ENCODE measurements around the gene GKAP1.
"Not testable (repeated sequence)": the region's sequence is repeated elsewhere in the genome, so short reads cannot be mapped to it uniquely, and the experiment has no call there.

DNA sequence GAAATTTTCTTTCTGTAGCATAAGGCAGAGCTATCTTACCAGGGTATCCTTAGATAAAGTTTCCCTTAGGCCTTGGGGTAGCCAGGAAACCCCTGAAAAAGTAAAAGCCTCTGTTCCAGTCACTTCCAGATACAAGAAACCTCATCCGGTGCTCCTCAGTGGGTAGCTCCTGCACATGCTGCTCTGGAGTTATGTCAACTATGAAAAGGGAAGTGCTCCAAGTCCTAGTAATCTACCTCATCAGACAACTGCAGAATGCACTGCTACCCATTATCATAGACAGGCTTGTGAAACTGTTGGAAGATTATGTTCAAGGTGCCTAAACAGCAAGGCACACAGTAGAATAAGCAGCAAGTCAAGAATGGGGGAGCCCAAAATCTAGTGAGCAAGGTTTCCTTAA is 8.4 kb downstream of the GKAP1 start:
- TF ChIP-seq, protein P1, sequence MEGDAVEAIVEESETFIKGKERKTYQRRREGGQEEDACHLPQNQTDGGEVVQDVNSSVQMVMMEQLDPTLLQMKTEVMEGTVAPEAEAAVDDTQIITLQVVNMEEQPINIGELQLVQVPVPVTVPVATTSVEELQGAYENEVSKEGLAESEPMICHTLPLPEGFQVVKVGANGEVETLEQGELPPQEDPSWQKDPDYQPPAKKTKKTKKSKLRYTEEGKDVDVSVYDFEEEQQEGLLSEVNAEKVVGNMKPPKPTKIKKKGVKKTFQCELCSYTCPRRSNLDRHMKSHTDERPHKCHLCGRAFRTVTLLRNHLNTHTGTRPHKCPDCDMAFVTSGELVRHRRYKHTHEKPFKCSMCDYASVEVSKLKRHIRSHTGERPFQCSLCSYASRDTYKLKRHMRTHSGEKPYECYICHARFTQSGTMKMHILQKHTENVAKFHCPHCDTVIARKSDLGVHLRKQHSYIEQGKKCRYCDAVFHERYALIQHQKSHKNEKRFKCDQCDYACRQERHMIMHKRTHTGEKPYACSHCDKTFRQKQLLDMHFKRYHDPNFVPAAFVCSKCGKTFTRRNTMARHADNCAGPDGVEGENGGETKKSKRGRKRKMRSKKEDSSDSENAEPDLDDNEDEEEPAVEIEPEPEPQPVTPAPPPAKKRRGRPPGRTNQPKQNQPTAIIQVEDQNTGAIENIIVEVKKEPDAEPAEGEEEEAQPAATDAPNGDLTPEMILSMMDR (conservative IDR thresholded peaks at IDR 0.05; ENCODE audit: low read depth, low read length) = not testable (repeated sequence)
- not testable (repeated sequence) for TF ChIP-seq EZH2 (IDR thresholded peaks at IDR 0.05; ENCODE audit: borderline replicate concordance, low read depth, low read length, poor library complexity, severe bottlenecking)
